GM19099 (cell line): Measurements from ENCODE around the gene RBKS.

Source experiments
- POLR2A ChIP-seq: IDR thresholded peaks from 3 replicates; pipeline ENCODE4 v1.6.1; 2011; ENCODE audit warnings: low read depth; ENCODE audit not compliant: insufficient read length; ENCODE audit errors: extremely low read depth

The RBKS gene

GRCh38 chr2:27776696-27777095, 113.5 kb downstream of the RBKS start:
- TF ChIP-seq POLR2A = no peak

- TF ChIP-seq POLR2A = no peak
Observed at GRCh38 chr2:27776097-27776496, 114.1 kb downstream of the RBKS start.

- no peak for TF ChIP-seq POLR2A
Observed at GRCh38 chr2:27773959-27774358, 116.2 kb downstream of the RBKS start.

- no peak for TF ChIP-seq POLR2A
Observed at GRCh38 chr2:27772804-27773203, 117.4 kb downstream of the RBKS start.

GRCh38 chr2:27771548-27772335, 118.4 kb downstream of the RBKS start, which contains the start of gene MRPL33:
MRPL33 (plus strand) TSS chr2:27771719; CDS start chr2:27771778, 59 bp downstream.
- TF ChIP-seq POLR2A = peak; percentile 93

GRCh38 chr2:27771202-27771547, 119.0 kb downstream of the RBKS start:
- no peak for TF ChIP-seq POLR2A

GRCh38 chr2:27766287-27766661, 123.9 kb downstream of the RBKS start:
- no peak for TF ChIP-seq POLR2A

GRCh38 chr2:27765621-27766286, 124.4 kb downstream of the RBKS start:
- no peak for TF ChIP-seq POLR2A

- no peak for TF ChIP-seq POLR2A
Observed at GRCh38 chr2:27763907-27764267, 126.3 kb downstream of the RBKS start.

GRCh38 chr2:27762951-27763906, 127.0 kb downstream of the RBKS start:
- no peak for TF ChIP-seq POLR2A

- no peak for TF ChIP-seq POLR2A
Observed at GRCh38 chr2:27756544-27757498, 133.4 kb downstream of the RBKS start.

- no peak for TF ChIP-seq POLR2A
Observed at GRCh38 chr2:27756091-27756490, 134.1 kb downstream of the RBKS start.

GRCh38 chr2:27754831-27755230, 135.4 kb downstream of the RBKS start:
- TF ChIP-seq POLR2A = no peak

GRCh38 chr2:27754138-27754588, 136.0 kb downstream of the RBKS start:
- TF ChIP-seq POLR2A = no peak
